SK-N-SH (cell line): ENCODE data around the gene DYNAP.

Source experiments
- CTCF ChIP-seq: fragments of 200-600 bp; sonication (generic); IDR thresholded peaks from 2 replicates; pipeline ENCODE4 v1.6.1; 2017; ENCODE audit warnings: antibody characterized with exemption, mild to moderate bottlenecking, moderate library complexity
- EP300 ChIP-seq, 2 experiments: IDR thresholded peaks; 2 replicates each; pipeline versions ENCODE4 v1.4.0 to v1.6.1; 2012; ENCODE audit warnings: borderline replicate concordance in 1 of 2, low read depth in 1 of 2, low read length in 1 of 2
- NRF1 ChIP-seq: IDR thresholded peaks from 2 replicates; pipeline ENCODE4 v1.6.1; 2012; ENCODE audit warnings: low read depth, mild to moderate bottlenecking, low read length
- YY1 ChIP-seq: IDR thresholded peaks from 2 replicates; pipeline ENCODE4 v1.4.0; 2012; ENCODE audit warnings: low read depth, mild to moderate bottlenecking
- TF ChIP-seq, protein P1 (sequence below): IDR thresholded peaks from 2 replicates; pipeline ENCODE4 v1.4.0; 2012; ENCODE audit warnings: low read depth, borderline replicate concordance

DNA sequence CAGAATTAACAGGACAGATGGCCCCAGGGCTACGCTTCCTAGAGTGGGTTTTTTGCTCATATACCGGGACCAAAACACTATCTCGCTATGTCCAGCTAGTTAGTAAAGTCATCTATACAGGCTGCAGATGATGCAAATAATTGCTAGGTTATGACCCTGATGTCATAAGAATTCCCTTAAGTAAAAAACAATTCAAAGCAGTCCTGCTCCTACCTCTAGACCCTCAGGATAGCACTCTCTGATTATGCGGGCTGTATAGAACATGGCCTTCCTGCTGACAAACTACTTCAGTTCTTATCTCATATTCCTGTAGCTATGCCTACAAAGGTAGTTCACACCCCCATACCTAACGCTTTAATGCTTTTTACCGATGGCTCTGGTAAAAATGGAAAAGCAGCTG, 13.2 kb downstream of the DYNAP start:
- TF ChIP-seq EP300 (IDR thresholded peaks at IDR 0.05; ENCODE audit: borderline replicate concordance in 1 of 2, low read depth in 1 of 2, low read length in 1 of 2) (no peak), CTCF (no peak), NRF1 (no peak), YY1 (no peak)
- TF ChIP-seq, protein P1, sequence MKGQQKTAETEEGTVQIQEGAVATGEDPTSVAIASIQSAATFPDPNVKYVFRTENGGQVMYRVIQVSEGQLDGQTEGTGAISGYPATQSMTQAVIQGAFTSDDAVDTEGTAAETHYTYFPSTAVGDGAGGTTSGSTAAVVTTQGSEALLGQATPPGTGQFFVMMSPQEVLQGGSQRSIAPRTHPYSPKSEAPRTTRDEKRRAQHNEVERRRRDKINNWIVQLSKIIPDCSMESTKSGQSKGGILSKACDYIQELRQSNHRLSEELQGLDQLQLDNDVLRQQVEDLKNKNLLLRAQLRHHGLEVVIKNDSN: no peak
